HepG2 (cell line): ENCODE data around the gene CIAO3. TPM values are rescaled to one million over a fixed set of nuclear protein-coding genes. Genes with fewer than 3 reads are reported as not detected.

Source experiments
- ATAC-seq: fragments of 200-7000 bp; cut with Tn5 transposase; 3 replicates; pipeline ENCODE4 v1.9.1; 2020; ENCODE audit warnings: mild to moderate bottlenecking, moderate library complexity
- BruUV-seq: library from RNA; stranded (reverse); fragments of 400-500 nt; replicated peaks from 2 replicates; lab custom pipeline; 2021; lab: Mats Ljungman, UMichigan
- CTCF ChIA-PET: fragments of 300-600 bp; formaldehyde crosslinking; extraction: SDS; loops from one replicate; lab custom pipeline; 2021; ENCODE audit warnings: low total read pairs, inconsistent platforms, low intra/inter-chr PET ratio; lab: Yijun Ruan, JAX
- POLR2A ChIA-PET: fragments of 350-600 bp; sonication (Branson Sonifier 250); formaldehyde crosslinking; loops from one replicate; lab custom pipeline; 2020; ENCODE audit warnings: antibody characterized with exemption, inconsistent platforms; lab: Yijun Ruan, JAX
- DNase-seq: peaks from one replicate; pipeline ENCODE4 v3.0.0-alpha.2; 2015; ENCODE audit warnings: low spot score
- FAIRE-seq: peaks from 3 replicates; lab custom pipeline; 2011; peaks lifted over from hg19 to GRCh38; lab: Jason Lieb, UNC
- H2AFZ ChIP-seq: one replicate; pipeline ENCODE4 v1.6.1; 2011; ENCODE audit warnings: low read length, inconsistent platforms
- H3K27ac ChIP-seq: fragments of 300-600 bp; 3 replicates; pipeline ENCODE4 v1.8.0; 2011; ENCODE audit warnings: mixed run types, mild to moderate bottlenecking, mixed read lengths, low read length, inconsistent platforms; ENCODE audit not compliant: insufficient read depth; ENCODE audit errors: extremely low read length
- H3K27me3 ChIP-seq, 2 experiments: fragments of 200-600 bp in 1 of 2; 2 replicates in 1 of 2; 3 replicates in 1 of 2; pipeline versions ENCODE4 v1.6.0 to v1.8.0; 2011; ENCODE audit warnings: low read length in 2 of 2, mild to moderate bottlenecking in 2 of 2, moderate library complexity in 2 of 2, inconsistent platforms in 1 of 2; ENCODE audit not compliant: insufficient read depth in 2 of 2, control insufficient read depth in 1 of 2
- H3K36me3 ChIP-seq, 2 experiments: fragments of 200-600 bp in 1 of 2; replicated peaks in 1 of 2; 2 replicates in 1 of 2; 3 replicates in 1 of 2; pipeline versions ENCODE4 v1.5.1 to v1.8.0; 2011; ENCODE audit warnings: low read length in 2 of 2, inconsistent platforms in 1 of 2; ENCODE audit not compliant: insufficient read depth in 2 of 2, control insufficient read depth in 1 of 2
- H3K4me1 ChIP-seq: 2 replicates; pipeline ENCODE4 v1.5.1; 2012; ENCODE audit warnings: low read length, inconsistent platforms; ENCODE audit not compliant: insufficient read depth
- H3K4me2 ChIP-seq: 2 replicates; pipeline ENCODE4 v1.6.0; 2011; ENCODE audit warnings: low read depth, low read length, inconsistent platforms
- H3K4me3 ChIP-seq, 3 experiments: fragments of 200-600 bp in 1 of 3; sonication (generic), shearing (Covaris generic) in 1 of 3; replicated peaks in 1 of 3; 2 replicates each; pipeline ENCODE4 v1.5.1; 2011 to 2016; ENCODE audit warnings: low read length in 3 of 3, inconsistent platforms in 2 of 3, low read depth in 2 of 3, mild to moderate bottlenecking in 2 of 3, control low read depth in 1 of 3, mixed read lengths in 1 of 3; ENCODE audit not compliant: insufficient read depth in 1 of 3
- H3K79me2 ChIP-seq: one replicate; pipeline ENCODE4 v1.6.1; 2011; ENCODE audit warnings: low read length, inconsistent platforms; ENCODE audit not compliant: insufficient read depth
- H3K9ac ChIP-seq: 2 replicates; pipeline ENCODE4 v1.6.0; 2011; ENCODE audit warnings: mild to moderate bottlenecking, low read depth, low read length, inconsistent platforms; ENCODE audit not compliant: insufficient read depth
- H3K9me3 ChIP-seq: 2 replicates; pipeline ENCODE4 v1.5.1; 2012; ENCODE audit warnings: mild to moderate bottlenecking, low read length
- H4K20me1 ChIP-seq: 2 replicates; pipeline ENCODE4 v1.6.0; 2011; ENCODE audit warnings: inconsistent platforms, mild to moderate bottlenecking, low read length, moderate library complexity; ENCODE audit not compliant: insufficient read depth
- CREB1 ChIP-seq, 2 experiments: fragments of 450-650 bp in 1 of 2; IDR thresholded peaks; 2 replicates each; pipeline ENCODE4 v1.6.1; 2016 to 2017; ENCODE audit warnings: control low read depth in 1 of 2, mild to moderate bottlenecking in 1 of 2, missing compliant biosample characterization in 1 of 2, missing genetic modification characterization in 1 of 2
- GATAD2A ChIP-seq: IDR thresholded peaks from 2 replicates; pipeline ENCODE4 v1.6.1; 2016
- NFATC3 ChIP-seq: sonication (generic); formaldehyde crosslinking; IDR thresholded peaks from 2 replicates; pipeline ENCODE4 v1.5.1; 2020; ENCODE audit warnings: mild to moderate bottlenecking, missing genetic modification reagents
- NFRKB ChIP-seq: fragments of 450-650 bp; IDR thresholded peaks from 2 replicates; pipeline ENCODE4 v1.6.1; 2017
- REL ChIP-seq: sonication (generic); formaldehyde crosslinking; conservative IDR thresholded peaks from 2 replicates; pipeline ENCODE4 v1.8.0; 2022; ENCODE audit warnings: mild to moderate bottlenecking, missing genetic modification reagents, moderate library complexity
- SP5 ChIP-seq: IDR thresholded peaks from 2 replicates; pipeline ENCODE4 v1.6.1; 2016; ENCODE audit warnings: low read depth, borderline replicate concordance
- ZBTB42 ChIP-seq: sonication (generic); formaldehyde crosslinking; IDR thresholded peaks from 2 replicates; pipeline ENCODE4 v1.5.0; 2020; ENCODE audit warnings: mild to moderate bottlenecking, missing genetic modification reagents
- ZMYM2 ChIP-seq: sonication (generic); formaldehyde crosslinking; IDR thresholded peaks from 2 replicates; pipeline ENCODE4 v1.8.0; 2022; ENCODE audit warnings: mild to moderate bottlenecking, missing genetic modification reagents
- ZNF205 ChIP-seq: IDR thresholded peaks from 2 replicates; pipeline ENCODE4 v1.6.1; 2018; ENCODE audit warnings: missing biosample characterization, missing genetic modification reagents
- ZNF230 ChIP-seq: sonication (generic); formaldehyde crosslinking; IDR thresholded peaks from 2 replicates; pipeline ENCODE4 v1.4.0; 2020; ENCODE audit warnings: mild to moderate bottlenecking, missing genetic modification reagents
- ZNF251 ChIP-seq: sonication (generic); formaldehyde crosslinking; IDR thresholded peaks from 2 replicates; pipeline ENCODE4 v1.9.0; 2021; ENCODE audit warnings: mild to moderate bottlenecking, missing genetic modification reagents
- ZNF263 ChIP-seq: sonication (generic); formaldehyde crosslinking; IDR thresholded peaks from 2 replicates; pipeline ENCODE4 v1.4.0; 2020; ENCODE audit warnings: missing genetic modification reagents
- ZNF761 ChIP-seq: sonication (generic); formaldehyde crosslinking; conservative IDR thresholded peaks from 2 replicates; pipeline ENCODE4 v1.4.0; 2020; ENCODE audit warnings: mild to moderate bottlenecking, missing genetic modification reagents
- ZSCAN21 ChIP-seq: sonication (generic); formaldehyde crosslinking; IDR thresholded peaks from 2 replicates; pipeline ENCODE4 v1.8.0; 2022; ENCODE audit warnings: mild to moderate bottlenecking, missing genetic modification reagents, moderate library complexity, borderline replicate concordance
- ZSCAN22 ChIP-seq: sonication (generic); formaldehyde crosslinking; IDR thresholded peaks from 2 replicates; pipeline ENCODE4 v1.4.0; 2020; ENCODE audit warnings: mild to moderate bottlenecking, missing genetic modification reagents
- WGBS: methylation state at CpG from one replicate; pipeline ENCODE4 v1.1.6; 2017; ENCODE audit warnings: low lambda C conversion rate; 5-methylcytosine and 5-hydroxymethylcytosine counted together
- in situ Hi-C: cut with HindIII; loops from 2 replicates; pipeline ENCODE4 v1.10.0; 2017; ENCODE audit warnings: low pct_unique_long_range_greater_than_20kb; ENCODE audit not compliant: extremely low pct_ligation_motif_present
- intact Hi-C: fragments of 100-400 bp; cut with micrococcal nuclease; formaldehyde crosslinking; loops from one replicate; pipeline ENCODE4 v1.10.0; 2022; ENCODE audit not compliant: unreplicated experiment
- polyA plus RNA-seq, 8 experiments: library from polyadenylated mRNA; depleted of rRNA in 3 of 8; stranded (reverse) in 7 of 8; unstranded in 1 of 8; fragments of >200 nt; fragmentation: Illumina TruSeq in 4 of 8; extraction: Trizol in 4 of 8; gene quantifications; 2 replicates each; pipeline versions ENCODE4 v1.2.1 to v1.2.3, GENCODE V29; 2011 to 2016; ENCODE audit warnings: low read depth in 4 of 8, missing spikeins in 1 of 8, mixed read lengths in 1 of 8; ENCODE audit not compliant: insufficient read depth in 1 of 8
- total RNA-seq, 5 experiments: library from RNA; depleted of rRNA; stranded (reverse); fragments of >200 nt; fragmentation: Illumina TruSeq; extraction: Trizol; gene quantifications; 2 replicates each; pipeline ENCODE4 v1.2.3, GENCODE V29; 2016; ENCODE audit warnings: low read depth in 1 of 5
- TF ChIP-seq, protein P1 (sequence below): sonication (generic); formaldehyde crosslinking; IDR thresholded peaks from 2 replicates; pipeline ENCODE4 v1.4.0; 2020; ENCODE audit warnings: missing genetic modification reagents, borderline replicate concordance

The CIAO3 gene
- total and polyA plus RNA-seq, 2 of the 13 experiments (the other 11 are each of a cell fraction or from before 2014, with no cell fraction given) = 21.7 to 25.0 TPM

DNA sequence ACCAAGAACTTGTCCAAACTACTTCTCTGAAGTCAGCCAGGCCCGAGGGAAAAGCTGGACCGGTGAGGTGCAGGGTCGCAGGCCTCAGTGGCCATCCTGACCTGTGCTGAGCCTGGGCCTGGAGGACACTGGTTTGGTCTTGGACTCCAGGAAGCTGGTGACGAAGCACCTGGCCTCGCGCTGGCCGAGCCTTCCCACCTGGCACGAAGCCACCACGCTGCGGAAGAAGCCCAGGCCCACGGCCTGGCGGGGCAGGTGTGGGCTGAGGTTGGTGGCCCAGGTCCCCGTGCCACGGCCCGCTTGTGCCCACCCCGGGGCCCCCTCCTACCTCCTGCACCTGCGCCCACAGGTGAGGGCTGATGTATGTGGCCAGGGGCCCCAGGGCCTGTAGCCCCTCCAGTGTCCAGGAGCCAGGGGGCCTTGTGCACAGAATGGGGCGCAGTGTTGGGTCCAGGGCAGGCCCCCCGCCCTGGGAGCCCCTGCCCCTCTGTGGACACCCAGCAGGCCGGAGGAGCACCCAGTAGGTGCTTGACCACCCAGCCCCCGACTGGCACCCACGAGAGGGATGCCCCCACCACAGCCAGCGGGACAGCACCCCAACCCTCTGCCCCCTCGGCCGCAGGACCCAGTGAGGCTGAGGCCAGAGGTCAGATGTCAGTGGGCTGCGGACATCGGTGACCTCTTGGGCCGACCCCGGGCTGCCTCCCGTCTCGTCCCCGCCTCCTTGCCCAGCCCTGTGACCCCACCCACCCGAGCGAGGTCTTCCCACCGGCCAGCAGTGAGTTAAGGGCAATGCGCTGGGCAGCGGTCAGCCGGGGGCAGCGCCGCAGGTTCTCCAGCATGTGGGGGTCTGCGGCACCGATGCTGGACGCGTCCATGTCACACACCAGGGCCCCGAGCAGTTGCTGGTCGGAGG is 33.5 kb upstream of the CIAO3 start:
- 0 out of 2 replicates have a peak, but pooled peaks cover 2% of the 10 kb centered on the region for H4K20me1 ChIP-seq
- in situ Hi-C loops (no loop called here), intact Hi-C loops (no loop called here)
- POLR2A ChIA-PET = no interaction called here
- H3K36me3 ChIP-seq = no peaks in the 10 kb centered on the region
- H3K9ac ChIP-seq = no peak overlapping the region
- no peak overlapping the region for H2AFZ ChIP-seq
- TF ChIP-seq ZNF263 (no peak), CREB1 (IDR thresholded peaks at IDR 0.05) (no peak), CREB1 (CRISPR knock-in tag; IDR thresholded peaks at IDR 0.05) (no peak), ZNF205 (CRISPR knock-in tag) (no peak), ZNF761 (CRISPR knock-in tag) (no peak), REL (CRISPR knock-in tag) (no peak), ZMYM2 (no peak), NFATC3 (CRISPR knock-in tag) (no peak), NFRKB (no peak), SP5 (CRISPR knock-in tag) (no peak), GATAD2A (no peak), ZNF251 (CRISPR knock-in tag) (no peak), ZSCAN22 (no peak), ZBTB42 (CRISPR knock-in tag) (no peak), ZNF230 (CRISPR knock-in tag) (no peak), ZSCAN21 (CRISPR knock-in tag) (no peak)
- TF ChIP-seq, protein P1, sequence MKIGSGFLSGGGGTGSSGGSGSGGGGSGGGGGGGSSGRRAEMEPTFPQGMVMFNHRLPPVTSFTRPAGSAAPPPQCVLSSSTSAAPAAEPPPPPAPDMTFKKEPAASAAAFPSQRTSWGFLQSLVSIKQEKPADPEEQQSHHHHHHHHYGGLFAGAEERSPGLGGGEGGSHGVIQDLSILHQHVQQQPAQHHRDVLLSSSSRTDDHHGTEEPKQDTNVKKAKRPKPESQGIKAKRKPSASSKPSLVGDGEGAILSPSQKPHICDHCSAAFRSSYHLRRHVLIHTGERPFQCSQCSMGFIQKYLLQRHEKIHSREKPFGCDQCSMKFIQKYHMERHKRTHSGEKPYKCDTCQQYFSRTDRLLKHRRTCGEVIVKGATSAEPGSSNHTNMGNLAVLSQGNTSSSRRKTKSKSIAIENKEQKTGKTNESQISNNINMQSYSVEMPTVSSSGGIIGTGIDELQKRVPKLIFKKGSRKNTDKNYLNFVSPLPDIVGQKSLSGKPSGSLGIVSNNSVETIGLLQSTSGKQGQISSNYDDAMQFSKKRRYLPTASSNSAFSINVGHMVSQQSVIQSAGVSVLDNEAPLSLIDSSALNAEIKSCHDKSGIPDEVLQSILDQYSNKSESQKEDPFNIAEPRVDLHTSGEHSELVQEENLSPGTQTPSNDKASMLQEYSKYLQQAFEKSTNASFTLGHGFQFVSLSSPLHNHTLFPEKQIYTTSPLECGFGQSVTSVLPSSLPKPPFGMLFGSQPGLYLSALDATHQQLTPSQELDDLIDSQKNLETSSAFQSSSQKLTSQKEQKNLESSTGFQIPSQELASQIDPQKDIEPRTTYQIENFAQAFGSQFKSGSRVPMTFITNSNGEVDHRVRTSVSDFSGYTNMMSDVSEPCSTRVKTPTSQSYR (CRISPR knock-in tag) = no peak
- TF ChIP-seq, all 625 proteins: peak for 0
- Histone ChIP-seq H3K79me2 (no peaks in the 10 kb centered on the region), H3K27ac (no peak overlapping the region), H3K9me3 (no peaks in the 10 kb centered on the region), H3K4me3 (no peak overlapping the region), H3K27me3 (peaks cover 7 to 40% of the 10 kb centered on the region in 2 experiments), H3K4me2 (no peak overlapping the region), H3K4me1 (no peaks in the 10 kb centered on the region)
- BruUV-seq = no TSS peak
- 52% methylated on average over 16 of the region's 46 CpGs for WGBS
- FAIRE-seq (no peak), DNase-seq (no peak), ATAC-seq (no peak)
- CTCF ChIA-PET = no interaction called here
